ENCODE data around the gene UBE2E3.

The UBE2E3 gene

GRCh38 chr2:181066333-181066732, 85.9 kb downstream of the UBE2E3 start:
- H3K27ac ChIP-seq (ENCODE audit: low read depth, low read length): no peak overlapping the region
- TF ChIP-seq EZH2phosphoT487 (IDR thresholded peaks at IDR 0.05; ENCODE audit: borderline replicate concordance, low read length) (no peak), CTCF (IDR thresholded peaks at IDR 0.05; ENCODE audit: low read depth, low read length, poor library complexity, severe bottlenecking) (no peak)
- no peaks in the 10 kb centered on the region for H3K9me3 ChIP-seq (ENCODE audit: control insufficient read depth, insufficient read depth, low read length)
- no peak overlapping the region for H3K4me3 ChIP-seq (ENCODE audit: low read length)
- no peaks in the 10 kb centered on the region for H3K36me3 ChIP-seq (ENCODE audit: control insufficient read depth, low read length)
- no peaks in the 10 kb centered on the region for H3K9me2 ChIP-seq (replicated peaks; ENCODE audit: control insufficient read depth, low read length)
- H3K79me2 ChIP-seq (ENCODE audit: control insufficient read depth, low read length): no peaks in the 10 kb centered on the region
- H4K20me1 ChIP-seq (ENCODE audit: control insufficient read depth, insufficient read depth, low read depth, low read length): no peaks in the 10 kb centered on the region
- H3F3A ChIP-seq (ENCODE audit: control insufficient read depth, insufficient read depth): no peaks in the 10 kb centered on the region
- no peaks in the 10 kb centered on the region for H3K4me1 ChIP-seq (ENCODE audit: control insufficient read depth, low read length)
- no peaks in the 10 kb centered on the region for H3K27me3 ChIP-seq (ENCODE audit: control insufficient read depth, low read length)
- no peak overlapping the region for H3K4me2 ChIP-seq (ENCODE audit: low read length)

- Histone ChIP-seq H3K4me2 (ENCODE audit: low read length) (no peak overlapping the region), H4K20me1 (ENCODE audit: control insufficient read depth, insufficient read depth, low read depth, low read length) (no peaks in the 10 kb centered on the region), H3K27me3 (ENCODE audit: control insufficient read depth, low read length) (no peaks in the 10 kb centered on the region), H3K9me3 (ENCODE audit: control insufficient read depth, insufficient read depth, low read length) (no peaks in the 10 kb centered on the region), H3K79me2 (ENCODE audit: control insufficient read depth, low read length) (no peaks in the 10 kb centered on the region), H3K9me2 (replicated peaks; ENCODE audit: control insufficient read depth, low read length) (no peaks in the 10 kb centered on the region), H3K4me1 (ENCODE audit: control insufficient read depth, low read length) (no peaks in the 10 kb centered on the region), H3K36me3 (ENCODE audit: control insufficient read depth, low read length) (no peaks in the 10 kb centered on the region), H3F3A (ENCODE audit: control insufficient read depth, insufficient read depth) (no peaks in the 10 kb centered on the region), H3K27ac (ENCODE audit: low read depth, low read length) (no peak overlapping the region), H3K4me3 (ENCODE audit: low read length) (no peak overlapping the region)
- no peak for TF ChIP-seq EZH2phosphoT487 (IDR thresholded peaks at IDR 0.05; ENCODE audit: borderline replicate concordance, low read length)
- TF ChIP-seq CTCF (IDR thresholded peaks at IDR 0.05; ENCODE audit: low read depth, low read length, poor library complexity, severe bottlenecking): no peak
Observed at GRCh38 chr2:181070119-181070835, 89.9 kb downstream of the UBE2E3 start.

- Histone ChIP-seq H3K79me2 (ENCODE audit: control insufficient read depth, low read length) (no peaks in the 10 kb centered on the region), H4K20me1 (ENCODE audit: control insufficient read depth, insufficient read depth, low read depth, low read length) (no peaks in the 10 kb centered on the region), H3K27ac (ENCODE audit: low read depth, low read length) (no peak overlapping the region), H3K4me3 (ENCODE audit: low read length) (no peak overlapping the region), H3K4me1 (ENCODE audit: control insufficient read depth, low read length) (no peaks in the 10 kb centered on the region), H3F3A (ENCODE audit: control insufficient read depth, insufficient read depth) (no peaks in the 10 kb centered on the region), H3K9me3 (ENCODE audit: control insufficient read depth, insufficient read depth, low read length) (no peaks in the 10 kb centered on the region), H3K27me3 (ENCODE audit: control insufficient read depth, low read length) (no peaks in the 10 kb centered on the region), H3K9me2 (replicated peaks; ENCODE audit: control insufficient read depth, low read length) (no peaks in the 10 kb centered on the region), H3K36me3 (ENCODE audit: control insufficient read depth, low read length) (no peaks in the 10 kb centered on the region), H3K4me2 (ENCODE audit: low read length) (no peak overlapping the region)
- TF ChIP-seq CTCF (IDR thresholded peaks at IDR 0.05; ENCODE audit: low read depth, low read length, poor library complexity, severe bottlenecking): no peak
Observed at GRCh38 chr2:181070836-181071200, 90.4 kb downstream of the UBE2E3 start.

Measured in DOHH2 (cell line).